Kidney (tissue), 14 donors: ENCODE data around the gene DBP. TPM values are rescaled to one million over a fixed set of nuclear protein-coding genes. Genes with fewer than 3 reads are reported as not detected.

Source experiments
- DNase-seq, 5 donors: peaks; one replicate each; pipeline ENCODE4 v3.0.0-alpha.2; 2013 to 2020
- FAIRE-seq: peaks from 2 replicates; lab custom pipeline; 2012; peaks lifted over from hg19 to GRCh38; lab: Jason Lieb, UNC
- H3K27ac ChIP-seq, 2 donors: one replicate each; pipeline ENCODE4 v1.7.0; 2013; ENCODE audit warnings: low read depth in 2 of 2, low read length in 2 of 2, inconsistent platforms in 1 of 2
- H3K27me3 ChIP-seq: one replicate; pipeline ENCODE4 v1.7.1; 2013; ENCODE audit warnings: low read length, inconsistent platforms; ENCODE audit not compliant: control insufficient read depth, insufficient read depth
- H3K36me3 ChIP-seq, 3 donors: one replicate each; pipeline versions ENCODE4 v1.7.0 to v1.7.1; 2013; ENCODE audit warnings: low read length in 3 of 3, control low read depth in 1 of 3, inconsistent platforms in 1 of 3; ENCODE audit not compliant: insufficient read depth in 3 of 3, control insufficient read depth in 2 of 3
- H3K4me1 ChIP-seq, 3 donors: one replicate each; pipeline versions ENCODE4 v1.7.0 to v1.7.1; 2013; ENCODE audit warnings: low read length in 3 of 3, inconsistent platforms in 1 of 3, low read depth in 1 of 3; ENCODE audit not compliant: control insufficient read depth in 2 of 3, insufficient read depth in 2 of 3
- H3K4me3 ChIP-seq, 3 donors: one replicate each; pipeline versions ENCODE4 v1.7.0 to v1.8.1; 2013; ENCODE audit warnings: low read length in 3 of 3, control low read depth in 1 of 3, inconsistent platforms in 1 of 3
- H3K9ac ChIP-seq, 3 donors: one replicate each; pipeline versions ENCODE4 v1.7.0 to v1.7.1; 2013; ENCODE audit warnings: low read length in 3 of 3, control low read depth in 1 of 3, inconsistent platforms in 1 of 3
- H3K9me3 ChIP-seq, 3 donors: one replicate each; pipeline versions ENCODE4 v1.7.0 to v1.7.1; 2013; ENCODE audit warnings: low read length in 3 of 3, control low read depth in 1 of 3, inconsistent platforms in 1 of 3; ENCODE audit not compliant: control insufficient read depth in 2 of 3, insufficient read depth in 1 of 3
- CTCF ChIP-seq: IDR thresholded peaks from 3 replicates; pipeline ENCODE4 v1.5.1; 2012; ENCODE audit warnings: mild to moderate bottlenecking, moderate library complexity, borderline replicate concordance; ENCODE audit not compliant: insufficient read depth; ENCODE audit errors: extremely low read depth
- intact Hi-C: fragments of 100-400 bp; cut with DNase I; formaldehyde crosslinking; loops from one replicate; pipeline ENCODE4 v1.11.1; 2022
- polyA plus RNA-seq: library from polyadenylated mRNA; stranded (reverse); fragments of 350-450 nt; fragmentation: Illumina TruSeq; extraction: RNeasy Lipid Tissue Mini Kit (QIAGEN cat#74804); gene quantifications from one replicate; pipeline ENCODE4 v1.2.3, GENCODE V29; 2014; ENCODE audit warnings: low read depth, low replicate concordance; ENCODE audit not compliant: insufficient read depth
- total RNA-seq: library from RNA; stranded (reverse); fragmentation: NEBNext Ultra II Directional; extraction: Animal tissue kit (Norgen Biotek cat#: 25700); gene quantifications from one replicate; pipeline ENCODE4 v1.2.1, GENCODE V29; 2021
- donor health status: control.
- donor health status: control.
- donor health status: control.
- donor health status: control.
- donor health status: control.
- donor health status: DM: yes; HTN: yes; CAD: no.
- donor health status: Normal renal cell carcinoma (clear cell type).

Gene DBP
- total and polyA plus RNA-seq, 2 donors from 2014 or later = 14.5 to 20.4 TPM

- FAIRE-seq = no peak
- no peak for TF ChIP-seq CTCF
- intact Hi-C loops = no loop called here
- H3K36me3 ChIP-seq = no peaks in the 10 kb centered on the region
- no peak overlapping the region for H3K4me3 ChIP-seq
- DNase-seq = no peak
- peaks cover 3 to 5% (median 3%) of the 10 kb centered on the region in 3 donors for H3K4me1 ChIP-seq
- H3K27me3 ChIP-seq = no peaks in the 10 kb centered on the region
- H3K27ac ChIP-seq = no peak overlapping the region
- H3K9ac ChIP-seq = no peak overlapping the region
- no peaks in the 10 kb centered on the region for H3K9me3 ChIP-seq
Observed at GRCh38 chr19:48661711-48662090, 24.5 kb upstream of the DBP start.

GRCh38 chr19:48660852-48661710, 23.9 kb upstream of the DBP start:
- H3K9me3 ChIP-seq = no peaks in the 10 kb centered on the region
- peak overlapping the region in 1 of 3 donors; percentile 55 for H3K9ac ChIP-seq
- no peak for TF ChIP-seq CTCF
- H3K27ac ChIP-seq = peak overlapping the region; percentile 43 to 68
- no peaks in the 10 kb centered on the region for H3K36me3 ChIP-seq
- H3K27me3 ChIP-seq = no peaks in the 10 kb centered on the region
- peak overlapping the region in 1 of 3 donors; percentile 35 for H3K4me3 ChIP-seq
- intact Hi-C loops = no loop called here
- H3K4me1 ChIP-seq = peaks cover 3 to 5% (median 3%) of the 10 kb centered on the region in 3 donors
- DNase-seq = peak; percentile 66 to 96 (median 84)
- peak; percentile 87 for FAIRE-seq

GRCh38 chr19:48659768-48660167, 22.6 kb upstream of the DBP start:
- no peak for DNase-seq

More at GRCh38 chr19:48659768-48660167, 22.6 kb upstream of the DBP start:
- Histone ChIP-seq H3K27me3 (no peaks in the 10 kb centered on the region), H3K27ac (no peak overlapping the region), H3K36me3 (no peaks in the 10 kb centered on the region), H3K4me3 (no peak overlapping the region), H3K4me1 (peaks cover 3 to 5% (median 3%) of the 10 kb centered on the region in 3 donors), H3K9me3 (no peaks in the 10 kb centered on the region), H3K9ac (no peak overlapping the region)
- TF ChIP-seq CTCF = no peak
- intact Hi-C loops = no loop called here
- no peak for FAIRE-seq
